Measurements from ENCODE around the gene KRTAP10-8.
"Not testable (repeated sequence)": the region's sequence is repeated elsewhere in the genome, so short reads cannot be mapped to it uniquely, and the experiment has no call there.

Gene KRTAP10-8

GRCh38 chr21:44612029-44612486, at the start of gene KRTAP10-8:
TSS of gene KRTAP10-8 (plus strand) at chr21:44612079. CDS start at chr21:44612101, 22 bp downstream.
- no peak for DNase-seq (ENCODE audit: low read depth)

DNA sequence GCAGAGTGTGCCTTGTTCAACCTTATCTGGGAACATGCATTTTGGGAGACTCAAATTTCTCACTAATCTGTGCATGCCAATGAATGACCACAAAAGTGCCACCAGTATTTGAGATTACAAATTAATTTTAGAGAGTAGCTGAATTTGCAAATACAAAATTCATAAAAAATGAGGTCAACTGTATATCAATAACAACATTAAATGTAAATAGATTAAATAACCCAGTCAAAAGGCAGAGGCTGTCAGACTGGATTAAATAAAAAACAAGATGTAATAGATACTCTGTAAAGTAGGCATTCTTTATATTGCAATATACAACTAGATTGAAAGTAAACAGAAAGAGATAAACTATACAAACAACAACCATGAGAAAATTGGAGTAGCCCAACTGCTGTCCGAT, 47.8 kb upstream of the KRTAP10-8 start:
- no peak for DNase-seq (ENCODE audit: low read depth)

DNA sequence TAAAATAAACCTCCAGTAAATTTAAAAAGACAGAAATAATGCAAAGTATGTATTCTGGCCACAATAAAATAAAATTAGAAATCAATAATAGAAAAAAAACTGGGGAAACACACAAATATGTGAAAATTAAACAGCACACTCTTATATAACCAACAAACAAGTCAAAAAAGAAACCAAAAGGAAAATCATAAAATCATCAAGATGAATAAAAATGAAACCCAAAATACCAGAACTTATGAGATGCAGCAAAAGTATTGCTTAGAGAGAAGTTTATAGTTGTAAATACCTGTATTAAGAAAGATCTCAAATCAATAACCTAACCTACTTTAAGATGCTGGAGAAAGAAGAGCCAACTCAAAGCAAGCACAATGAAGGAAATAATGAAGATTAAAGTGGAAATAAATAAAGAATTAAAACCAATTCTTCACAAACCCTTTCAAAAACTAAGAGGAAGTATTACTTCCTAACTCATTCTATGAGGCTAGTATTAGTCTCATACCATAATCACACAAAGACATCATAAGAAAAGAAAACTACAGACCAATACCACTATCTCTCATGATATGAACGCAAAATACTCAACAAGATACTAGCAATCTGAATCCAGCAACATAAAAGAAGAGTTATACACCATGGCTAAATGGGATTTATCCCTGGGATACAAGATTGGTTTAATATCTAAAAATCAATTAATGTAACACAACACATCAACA, 46.8 kb upstream of the KRTAP10-8 start:
- DNase-seq (ENCODE audit: low read depth), result no peak

DNA sequence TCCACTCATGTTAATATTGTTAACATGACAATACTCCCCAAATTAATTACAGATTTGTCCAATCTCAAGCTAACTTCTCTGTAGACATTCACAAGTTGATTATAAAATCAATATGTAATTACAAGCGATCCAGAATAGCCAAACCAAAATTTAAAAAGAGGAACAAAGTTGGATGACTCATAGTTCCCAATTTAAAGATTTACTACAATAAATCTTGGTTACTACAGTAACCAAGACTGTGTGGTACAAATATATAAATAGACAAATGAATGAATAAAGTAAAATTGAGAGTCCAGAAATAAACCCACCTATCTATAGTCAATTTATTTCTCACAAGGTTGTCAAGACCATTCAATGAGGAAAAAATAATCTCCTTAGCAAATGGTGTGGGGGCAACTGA, 45.5 kb upstream of the KRTAP10-8 start:
- no peak for DNase-seq (ENCODE audit: low read depth)

DNA sequence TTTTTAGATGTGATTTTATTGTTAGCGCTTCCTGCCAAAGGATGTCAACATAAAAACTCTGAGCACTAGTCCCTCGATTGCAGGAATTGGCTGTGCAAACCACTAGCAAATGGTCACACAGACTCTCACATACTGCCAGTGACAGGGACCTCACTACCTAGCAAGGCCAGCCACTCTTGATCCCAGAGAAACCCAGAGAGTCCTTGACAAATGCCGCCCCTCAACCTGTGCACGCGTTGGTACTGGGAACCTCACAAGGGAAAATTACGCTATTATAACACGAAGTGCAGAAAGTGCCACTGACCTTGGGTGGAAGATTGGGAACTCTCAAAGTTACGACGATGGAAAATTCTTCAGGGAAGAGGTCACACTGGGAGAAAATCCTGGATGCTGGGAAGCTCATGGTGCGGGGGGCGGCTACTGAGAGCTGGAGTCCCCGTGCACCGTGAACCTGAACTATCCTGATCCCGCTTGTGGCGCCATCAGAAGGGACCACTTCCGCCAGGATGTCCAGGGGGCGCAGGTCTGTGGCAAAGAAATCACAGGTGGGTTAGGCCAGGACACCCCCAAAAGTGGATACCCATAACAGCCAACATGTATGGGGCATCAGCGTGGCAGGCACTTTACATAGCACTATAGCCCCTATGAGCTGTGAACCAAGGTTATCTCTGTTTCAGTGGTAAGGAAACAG, 44.3 kb upstream of the KRTAP10-8 start:
- DNase-seq (ENCODE audit: low read depth), result no peak

DNA sequence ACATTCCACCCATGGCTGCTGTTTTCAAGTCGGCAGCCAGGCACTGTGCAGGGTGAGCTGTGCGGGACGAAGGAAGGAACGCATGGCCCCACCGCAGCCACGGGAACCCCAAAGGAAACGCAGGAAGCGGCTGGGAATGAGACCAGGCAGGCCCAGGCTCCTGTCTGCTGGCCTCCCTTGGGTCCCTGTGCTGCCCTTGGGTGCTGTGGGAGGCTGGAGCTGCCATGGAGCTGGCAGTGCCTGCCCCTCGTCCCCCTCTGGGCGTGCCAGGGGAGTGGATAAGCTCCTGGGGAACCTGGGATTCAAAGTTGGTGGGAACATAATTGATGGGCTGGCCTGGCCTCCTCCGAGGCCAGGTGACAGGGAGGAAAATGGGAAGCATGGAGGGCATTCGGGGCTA, 43.6 kb upstream of the KRTAP10-8 start:
- DNase-seq (ENCODE audit: low read depth), result no peak

GRCh38 chr21:44568667-44569556, 43.0 kb upstream of the KRTAP10-8 start:
- DNase-seq (ENCODE audit: low read depth), result no peak

DNA sequence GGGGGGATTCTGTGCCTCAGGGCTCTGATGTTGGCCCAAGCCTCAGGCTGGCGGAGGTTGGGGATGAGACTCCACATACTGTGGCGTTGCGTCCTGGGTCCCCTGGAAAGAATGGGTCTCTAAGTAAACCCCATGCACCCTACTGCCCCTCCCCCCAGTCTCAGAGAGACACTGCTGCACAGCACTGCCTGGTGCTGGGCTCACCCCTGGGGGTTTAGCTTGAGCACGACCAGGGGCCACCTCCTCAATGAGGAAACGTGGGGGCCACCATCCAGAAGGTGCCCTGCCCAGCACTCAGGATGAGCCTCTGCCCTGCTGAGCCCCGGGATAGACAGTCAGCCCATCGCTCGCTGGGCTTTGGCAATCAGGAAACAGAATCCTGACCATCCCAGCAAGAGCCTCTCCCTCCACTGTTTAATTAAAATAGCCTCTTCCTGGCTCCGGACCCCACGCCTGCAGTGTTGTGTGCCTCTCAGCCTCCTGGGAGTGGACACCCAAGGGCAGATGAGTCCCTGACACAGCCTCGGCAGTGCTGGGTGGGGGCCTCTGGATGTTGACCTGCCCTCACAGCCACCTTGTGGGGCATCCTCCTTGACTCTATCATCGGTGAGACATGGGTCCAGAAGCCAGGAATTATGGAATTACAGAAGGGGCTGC, 41.9 kb upstream of the KRTAP10-8 start:
- no peak for DNase-seq (ENCODE audit: low read depth)

- DNase-seq (ENCODE audit: low read depth), result no peak
These were observed 40.6 kb upstream of the KRTAP10-8 start for GRCh38 chr21:44571296-44571695.

DNA sequence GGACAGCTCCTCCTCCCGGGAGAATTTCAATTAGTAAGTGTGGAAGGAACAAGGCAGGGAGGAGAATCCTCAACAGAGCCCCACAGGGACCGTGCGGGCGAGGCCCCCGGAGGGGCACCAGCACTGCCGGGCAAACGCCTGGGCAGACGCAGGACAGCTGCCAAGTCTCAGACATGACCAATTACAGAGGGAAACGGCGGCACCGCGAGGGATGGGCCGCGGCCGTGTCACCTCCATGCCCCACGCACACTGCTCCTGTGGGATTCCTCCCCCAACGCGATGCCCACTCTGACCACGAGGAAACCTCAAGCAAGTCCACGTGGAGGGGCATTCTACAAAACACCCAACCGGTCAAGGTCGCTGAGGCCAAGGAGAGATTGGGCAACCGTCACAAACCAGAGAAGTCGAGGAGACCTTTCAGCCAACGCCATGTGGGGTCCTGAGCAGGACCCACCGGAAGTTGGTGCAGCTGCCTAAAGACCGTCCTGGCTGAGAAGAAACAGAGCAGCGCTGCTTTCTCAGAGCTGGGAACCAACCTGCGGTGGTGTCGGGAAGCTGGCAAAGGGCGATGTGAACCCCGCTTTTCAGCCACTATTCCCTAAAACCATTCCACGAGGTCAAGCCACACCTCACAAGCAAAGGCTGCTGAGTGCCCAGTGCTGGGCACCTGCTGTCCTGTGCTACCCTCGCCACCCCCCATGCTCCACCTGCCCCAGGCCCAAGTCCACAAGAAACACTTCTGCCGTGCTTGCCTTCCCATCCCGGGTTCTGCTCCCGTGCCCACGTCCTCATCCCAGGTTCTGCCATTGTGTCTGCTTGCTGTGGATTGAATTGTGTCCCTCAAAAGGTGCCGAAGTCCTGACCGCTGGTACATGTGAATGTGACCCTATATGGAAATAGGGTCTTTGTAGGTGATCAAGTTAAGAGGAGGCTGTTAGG, 39.8 kb upstream of the KRTAP10-8 start:
- DNase-seq (ENCODE audit: low read depth), result no peak

DNA sequence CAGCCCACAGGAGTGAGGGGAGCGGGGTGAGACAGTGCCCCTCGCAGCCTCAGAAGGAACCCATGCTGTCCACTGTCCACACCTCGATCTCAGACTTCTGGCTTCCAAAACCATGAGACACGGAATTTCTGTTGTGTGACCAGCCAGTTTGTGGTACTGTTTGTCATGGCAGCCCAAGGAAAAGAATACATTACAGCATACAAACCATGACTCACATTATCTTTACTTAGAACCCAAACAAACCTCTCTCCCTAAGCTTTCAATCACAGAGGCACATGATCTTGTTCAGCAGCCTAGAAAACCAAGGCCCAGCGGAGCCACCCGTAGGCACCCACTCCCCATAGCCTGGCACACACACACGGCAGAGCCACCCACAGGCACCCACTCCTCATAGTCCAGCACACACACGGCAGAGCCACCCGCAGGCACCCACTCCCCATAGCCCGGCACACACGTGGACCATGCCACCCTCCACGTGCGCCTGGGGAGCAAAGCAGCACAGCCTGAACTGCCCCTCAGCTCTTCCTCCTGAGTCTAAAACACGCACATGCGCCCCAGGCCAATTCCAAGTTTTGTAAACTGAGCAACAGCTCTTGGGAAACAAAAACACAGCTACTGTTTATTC, 38.8 kb upstream of the KRTAP10-8 start:
- no peak for DNase-seq (ENCODE audit: low read depth)

- DNase-seq (ENCODE audit: low read depth), result not testable (repeated sequence)
These were observed 38.0 kb upstream of the KRTAP10-8 start, which contains the start of gene KRTAP10-4 for GRCh38 chr21:44573630-44574456. TSS of gene KRTAP10-4 (plus strand) at chr21:44573729. CDS start at chr21:44573759, 30 bp downstream.

- no peak for DNase-seq (ENCODE audit: low read depth)
These were observed 37.2 kb upstream of the KRTAP10-8 start for GRCh38 chr21:44574457-44575306.

GRCh38 chr21:44575307-44576024, 36.4 kb upstream of the KRTAP10-8 start:
- no peak for DNase-seq (ENCODE audit: low read depth)

DNA sequence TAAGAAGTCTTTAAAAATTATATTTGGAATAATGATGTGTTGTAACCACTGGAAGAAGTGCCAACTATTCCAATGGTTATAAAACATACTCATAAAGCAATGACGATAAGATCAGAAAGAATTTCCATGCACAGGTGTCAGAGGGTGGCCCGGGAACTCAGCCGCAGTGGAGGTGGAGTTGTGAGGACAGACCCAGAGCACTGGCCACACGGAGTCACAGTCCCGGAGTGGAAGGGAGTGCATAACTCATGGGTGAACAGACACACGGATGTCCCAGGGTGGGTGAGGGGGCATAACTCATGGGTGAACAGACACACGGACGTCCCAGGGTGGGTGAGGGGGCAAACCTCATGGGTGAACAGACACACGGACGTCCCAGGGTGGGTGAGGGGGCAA, 35.9 kb upstream of the KRTAP10-8 start:
- DNase-seq (ENCODE audit: low read depth), result no peak

DNA sequence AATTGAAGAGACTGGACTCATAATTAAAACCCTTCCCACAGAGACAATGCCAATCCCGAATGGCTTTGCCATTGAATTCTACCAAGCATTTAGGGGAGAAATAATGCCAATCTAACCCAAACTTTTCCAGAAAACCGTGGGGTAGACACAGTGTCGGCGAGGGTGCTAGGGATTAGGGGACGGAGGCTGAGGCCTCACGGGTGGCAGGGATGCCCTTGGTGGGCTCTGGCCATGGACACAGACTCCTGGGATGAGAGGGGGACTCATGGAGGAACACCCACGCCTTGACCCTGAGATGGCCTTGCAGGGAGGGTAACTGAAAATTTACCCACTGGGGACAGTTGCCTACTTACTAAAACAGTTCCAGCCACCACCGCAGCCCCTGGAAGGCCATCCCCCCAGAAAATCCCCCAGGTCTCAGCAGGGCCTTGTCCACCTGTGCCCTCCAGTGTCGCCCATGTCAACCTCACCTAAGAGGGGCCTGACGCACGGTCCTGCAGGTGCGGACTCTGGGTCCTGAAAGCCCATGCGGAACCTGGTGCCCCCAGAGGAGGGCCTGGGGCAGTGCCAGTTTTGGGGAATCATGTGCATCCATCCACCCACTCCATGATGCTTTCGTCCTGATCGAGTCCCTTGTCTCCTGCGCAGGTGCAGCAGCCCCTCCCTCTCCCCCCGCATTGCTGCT, 33.4 kb upstream of the KRTAP10-8 start:
- DNase-seq (ENCODE audit: low read depth), result no peak

All from stimulated activated CD8-positive, alpha-beta memory T cell treated with anti-CD3 and anti-CD28 coated beads, Interleukin-15, amount 100 ng/mL, for 24 hours (primary cell).